Endodermal cell (in vitro differentiated cells): ENCODE measurements around the gene LEO1. TPM values are rescaled to one million over a fixed set of nuclear protein-coding genes. Genes with fewer than 3 reads are reported as not detected.
A peak's percentile ranks its signal among the peaks of the same experiment; 100 is the strongest.

Source experiments
- DNase-seq: peaks from one replicate; pipeline ENCODE4 v3.0.0-alpha.2; 2017
- H3K27ac ChIP-seq: 2 replicates; pipeline ENCODE4 v1.5.1; 2013; ENCODE audit warnings: mild to moderate bottlenecking, low read depth, low read length, moderate library complexity
- H3K27me3 ChIP-seq: 2 replicates; pipeline ENCODE4 v1.6.1; 2013; ENCODE audit warnings: mild to moderate bottlenecking, low read length, moderate library complexity; ENCODE audit not compliant: insufficient read depth, control insufficient read depth, poor library complexity, severe bottlenecking
- H3K36me3 ChIP-seq: 2 replicates; pipeline ENCODE4 v1.7.0; 2013; ENCODE audit warnings: mild to moderate bottlenecking, low read length, moderate library complexity; ENCODE audit not compliant: control insufficient read depth, insufficient read depth
- H3K4me1 ChIP-seq: one replicate; pipeline ENCODE4 v1.7.0; 2013; ENCODE audit warnings: low read length; ENCODE audit not compliant: control insufficient read depth, insufficient read depth
- H3K4me3 ChIP-seq: 2 replicates; pipeline ENCODE4 v1.5.1; 2013; ENCODE audit warnings: mild to moderate bottlenecking, low read length, moderate library complexity
- H3K9ac ChIP-seq: 2 replicates; pipeline ENCODE4 v1.6.1; 2013; ENCODE audit warnings: mild to moderate bottlenecking, low read length, moderate library complexity; ENCODE audit not compliant: poor library complexity, severe bottlenecking; ENCODE audit errors: extremely low read depth
- H3K9me3 ChIP-seq: 2 replicates; pipeline ENCODE4 v1.6.1; 2013; ENCODE audit warnings: mild to moderate bottlenecking, low read length, moderate library complexity; ENCODE audit not compliant: control insufficient read depth
- H3K27ac Mint-ChIP-seq: 2 replicates; pipeline ENCODE4 v1.8.0; 2020; ENCODE audit warnings: mixed read lengths
- H3K27me3 Mint-ChIP-seq: 2 replicates; pipeline ENCODE4 v1.8.0; 2021; ENCODE audit warnings: mild to moderate bottlenecking, mixed read lengths; ENCODE audit not compliant: insufficient read depth
- H3K36me3 Mint-ChIP-seq: 2 replicates; pipeline ENCODE4 v1.8.0; 2020; ENCODE audit warnings: low read depth, mixed read lengths
- H3K4me1 Mint-ChIP-seq: 2 replicates; pipeline ENCODE4 v1.8.0; 2020; ENCODE audit warnings: mixed read lengths
- H3K4me3 Mint-ChIP-seq: 2 replicates; pipeline ENCODE4 v1.8.0; 2020; ENCODE audit warnings: mild to moderate bottlenecking, moderate library complexity, mixed read lengths
- H3K9me3 Mint-ChIP-seq: 2 replicates; pipeline ENCODE4 v1.8.0; 2020; ENCODE audit warnings: mild to moderate bottlenecking, mixed read lengths
- WGBS, 2 experiments: methylation state at CpG; one replicate each; pipeline versions ENCODE4 v1.1.5 to v1.1.7; 2013; ENCODE audit warnings: missing lambda C conversion rate in 2 of 2, mixed read lengths in 1 of 2; ENCODE audit not compliant: insufficient coverage in 1 of 2, insufficient read length in 1 of 2; 5-methylcytosine and 5-hydroxymethylcytosine counted together
- total RNA-seq, 2 donors: library from RNA; stranded (reverse); fragmentation: NEBNext Ultra II Directional in 1 of 2; extraction: Animal tissue kit (Norgen Biotek cat#: 25700) in 1 of 2; gene quantifications; 2 replicates in 1 of 2; 3 replicates in 1 of 2; pipeline ENCODE4 v1.2.1, GENCODE V29; 2021
- TF ChIP-seq, protein P1 (sequence below): fragments of 200-600 bp; sonication (generic); conservative IDR thresholded peaks from 2 replicates; pipeline ENCODE4 v1.5.0; 2021; ENCODE audit warnings: antibody characterized with exemption, mild to moderate bottlenecking

LEO1 gene
- total RNA-seq, 2 donors from 2014 or later, result 25.6 to 26.5 TPM

GRCh38 chr15:51938286-51938685, 33.3 kb downstream of the LEO1 start:
- peaks cover 41% of the 10 kb centered on the region for H3K36me3 ChIP-seq
- peaks cover 46% of the 10 kb centered on the region for H3K36me3 Mint-ChIP-seq
- no peak overlapping the region for H3K4me3 ChIP-seq
- H3K9me3 Mint-ChIP-seq, result no peaks in the 10 kb centered on the region
- no peaks in the 10 kb centered on the region for H3K27me3 ChIP-seq
- DNase-seq, result no peak
- H3K4me1 ChIP-seq, result no peaks in the 10 kb centered on the region
- H3K9ac ChIP-seq, result no peak overlapping the region
- no peaks in the 10 kb centered on the region for H3K27me3 Mint-ChIP-seq
- TF ChIP-seq, protein P1, sequence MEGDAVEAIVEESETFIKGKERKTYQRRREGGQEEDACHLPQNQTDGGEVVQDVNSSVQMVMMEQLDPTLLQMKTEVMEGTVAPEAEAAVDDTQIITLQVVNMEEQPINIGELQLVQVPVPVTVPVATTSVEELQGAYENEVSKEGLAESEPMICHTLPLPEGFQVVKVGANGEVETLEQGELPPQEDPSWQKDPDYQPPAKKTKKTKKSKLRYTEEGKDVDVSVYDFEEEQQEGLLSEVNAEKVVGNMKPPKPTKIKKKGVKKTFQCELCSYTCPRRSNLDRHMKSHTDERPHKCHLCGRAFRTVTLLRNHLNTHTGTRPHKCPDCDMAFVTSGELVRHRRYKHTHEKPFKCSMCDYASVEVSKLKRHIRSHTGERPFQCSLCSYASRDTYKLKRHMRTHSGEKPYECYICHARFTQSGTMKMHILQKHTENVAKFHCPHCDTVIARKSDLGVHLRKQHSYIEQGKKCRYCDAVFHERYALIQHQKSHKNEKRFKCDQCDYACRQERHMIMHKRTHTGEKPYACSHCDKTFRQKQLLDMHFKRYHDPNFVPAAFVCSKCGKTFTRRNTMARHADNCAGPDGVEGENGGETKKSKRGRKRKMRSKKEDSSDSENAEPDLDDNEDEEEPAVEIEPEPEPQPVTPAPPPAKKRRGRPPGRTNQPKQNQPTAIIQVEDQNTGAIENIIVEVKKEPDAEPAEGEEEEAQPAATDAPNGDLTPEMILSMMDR, result no peak
- no peak overlapping the region for H3K27ac ChIP-seq
- 91 to 100% methylated on average over 3 of the region's 3 CpGs for WGBS, 2 experiments
- H3K4me3 Mint-ChIP-seq, result no peak overlapping the region
- no peak overlapping the region for H3K27ac Mint-ChIP-seq
- H3K9me3 ChIP-seq, result no peaks in the 10 kb centered on the region
- peaks cover 15% of the 10 kb centered on the region for H3K4me1 Mint-ChIP-seq

DNA sequence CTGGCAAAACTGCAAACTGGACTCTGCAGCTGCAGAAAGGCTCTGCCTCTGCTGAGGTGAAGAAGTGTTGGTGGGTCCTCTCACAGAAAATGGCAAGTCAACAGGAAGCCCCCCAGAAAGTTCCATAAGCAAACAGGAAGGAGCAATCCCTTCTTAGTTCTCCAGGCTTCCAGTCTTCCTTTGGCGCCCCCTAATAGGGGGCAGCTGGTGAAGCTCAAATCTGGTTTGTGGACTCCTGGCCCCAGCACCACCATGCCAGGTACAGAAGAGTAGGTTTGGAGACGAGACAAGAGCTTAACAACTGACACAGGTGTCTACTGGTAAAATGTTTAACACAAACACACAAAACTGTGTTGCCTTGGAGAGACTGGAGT, 35.5 kb downstream of the LEO1 start:
- H3K9ac ChIP-seq, result no peak overlapping the region

GRCh38 chr15:51935466-51936104, 36.0 kb downstream of the LEO1 start:
- H3K36me3 Mint-ChIP-seq, result peaks cover 28% of the 10 kb centered on the region
- Histone ChIP-seq H3K27ac (no peak overlapping the region), H3K9ac (no peak overlapping the region), H3K27me3 (no peaks in the 10 kb centered on the region), H3K4me3 (no peak overlapping the region), H3K4me1 (no peaks in the 10 kb centered on the region), H3K36me3 (peaks cover 36% of the 10 kb centered on the region), H3K9me3 (no peaks in the 10 kb centered on the region)
- TF ChIP-seq, protein P1, result no peak
- no peaks in the 10 kb centered on the region for H3K9me3 Mint-ChIP-seq
- 91 to 93% methylated on average over 3 to 5 of the region's 5 CpGs for WGBS, 2 experiments
- H3K27me3 Mint-ChIP-seq, result no peaks in the 10 kb centered on the region
- peaks cover 15% of the 10 kb centered on the region for H3K4me1 Mint-ChIP-seq
- H3K27ac Mint-ChIP-seq, result no peak overlapping the region
- no peak for DNase-seq
- H3K4me3 Mint-ChIP-seq, result peak overlapping the region; percentile 41

More for the DNA sequence above, 35.5 kb downstream of the LEO1 start:
- no peaks in the 10 kb centered on the region for H3K27me3 ChIP-seq
- H3K36me3 ChIP-seq, result peaks cover 34% of the 10 kb centered on the region
- Mint-ChIP-seq H3K27me3 (no peaks in the 10 kb centered on the region), H3K36me3 (peaks cover 30% of the 10 kb centered on the region), H3K4me3 (peak overlapping the region; percentile 41), H3K27ac (no peak overlapping the region), H3K4me1 (peaks cover 15% of the 10 kb centered on the region), H3K9me3 (no peaks in the 10 kb centered on the region)
- no peak overlapping the region for H3K27ac ChIP-seq
- TF ChIP-seq, protein P1, result peak; percentile 54
- no peak overlapping the region for H3K4me3 ChIP-seq
- H3K4me1 ChIP-seq, result no peaks in the 10 kb centered on the region
- no peaks in the 10 kb centered on the region for H3K9me3 ChIP-seq
- 86 to 87% methylated on average over 1 to 2 of the region's 2 CpGs for WGBS, 2 experiments
- peak; percentile 63 for DNase-seq
